Measurements from ENCODE around the gene MLH1. TPM values are rescaled to one million over a fixed set of nuclear protein-coding genes. Genes with fewer than 3 reads are reported as not detected.

The MLH1 gene
- total RNA-seq, 1 donor from 2014 or later, result 43.8 TPM

- H3K36me3 Mint-ChIP-seq (ENCODE audit: insufficient read depth), result peaks cover 24% of the 10 kb centered on the region
- no peak overlapping the region for H3K4me3 Mint-ChIP-seq (ENCODE audit: low read depth)
- TF ChIP-seq CTCF (IDR thresholded peaks at IDR 0.05; ENCODE audit: unreplicated experiment), result no peak
- H3K27me3 Mint-ChIP-seq, result no peaks in the 10 kb centered on the region
- peak overlapping the region; percentile 19 for H3K27ac Mint-ChIP-seq
- no peaks in the 10 kb centered on the region for H3K9me3 Mint-ChIP-seq (ENCODE audit: low read depth)
- H3K4me1 Mint-ChIP-seq (ENCODE audit: low read depth), result peaks cover 5% of the 10 kb centered on the region
- DNase-seq (ENCODE audit: low spot score, unreplicated experiment), result no peak
Observed at GRCh38 chr3:37056826-37057225, 63.5 kb downstream of the MLH1 start.

- Mint-ChIP-seq H3K9me3 (ENCODE audit: low read depth) (no peaks in the 10 kb centered on the region), H3K27me3 (no peaks in the 10 kb centered on the region), H3K27ac (no peak overlapping the region), H3K36me3 (ENCODE audit: insufficient read depth) (peaks cover 22% of the 10 kb centered on the region), H3K4me1 (ENCODE audit: low read depth) (no peaks in the 10 kb centered on the region), H3K4me3 (ENCODE audit: low read depth) (no peak overlapping the region)
- DNase-seq (ENCODE audit: low spot score, unreplicated experiment), result no peak
- TF ChIP-seq CTCF (IDR thresholded peaks at IDR 0.05; ENCODE audit: unreplicated experiment), result no peak
Observed at GRCh38 chr3:37058117-37058516, 64.8 kb downstream of the MLH1 start.

GRCh38 chr3:37064747-37065146, 71.4 kb downstream of the MLH1 start:
- TF ChIP-seq CTCF (IDR thresholded peaks at IDR 0.05; ENCODE audit: unreplicated experiment), result no peak
- Mint-ChIP-seq H3K27ac (no peak overlapping the region), H3K4me1 (ENCODE audit: low read depth) (peaks cover 4% of the 10 kb centered on the region), H3K36me3 (ENCODE audit: insufficient read depth) (peaks cover 22% of the 10 kb centered on the region), H3K9me3 (ENCODE audit: low read depth) (no peaks in the 10 kb centered on the region), H3K4me3 (ENCODE audit: low read depth) (no peak overlapping the region), H3K27me3 (no peaks in the 10 kb centered on the region)
- DNase-seq (ENCODE audit: low spot score, unreplicated experiment), result no peak

GRCh38 chr3:37067577-37067976, 74.3 kb downstream of the MLH1 start:
- no peak for DNase-seq (ENCODE audit: low spot score, unreplicated experiment)
- H3K27ac Mint-ChIP-seq, result no peak overlapping the region
- peaks cover 15% of the 10 kb centered on the region for H3K36me3 Mint-ChIP-seq (ENCODE audit: insufficient read depth)
- no peaks in the 10 kb centered on the region for H3K27me3 Mint-ChIP-seq
- H3K4me1 Mint-ChIP-seq (ENCODE audit: low read depth), result peaks cover 4% of the 10 kb centered on the region
- no peaks in the 10 kb centered on the region for H3K9me3 Mint-ChIP-seq (ENCODE audit: low read depth)
- H3K4me3 Mint-ChIP-seq (ENCODE audit: low read depth), result no peak overlapping the region
- TF ChIP-seq CTCF (IDR thresholded peaks at IDR 0.05; ENCODE audit: unreplicated experiment), result no peak

- Mint-ChIP-seq H3K27ac (no peak overlapping the region), H3K4me3 (ENCODE audit: low read depth) (no peak overlapping the region), H3K9me3 (ENCODE audit: low read depth) (no peaks in the 10 kb centered on the region), H3K27me3 (no peaks in the 10 kb centered on the region), H3K4me1 (ENCODE audit: low read depth) (peaks cover 4% of the 10 kb centered on the region), H3K36me3 (ENCODE audit: insufficient read depth) (peaks cover 15% of the 10 kb centered on the region)
- no peak for DNase-seq (ENCODE audit: low spot score, unreplicated experiment)
- no peak for TF ChIP-seq CTCF (IDR thresholded peaks at IDR 0.05; ENCODE audit: unreplicated experiment)
Observed at GRCh38 chr3:37068031-37068430, 74.7 kb downstream of the MLH1 start.

Measured in progenitor cell of endocrine pancreas (in vitro differentiated cells).